ENCODE results near the gene DDRGK1. TPM values are rescaled to one million over a fixed set of nuclear protein-coding genes. Genes with fewer than 3 reads are reported as not detected.
A peak's percentile ranks its signal among the peaks of the same experiment; 100 is the strongest.

The DDRGK1 gene
- total and polyA plus RNA-seq, 2 of the 8 experiments (the other 6 are each of a cell fraction or from before 2014, with no cell fraction given): 29.4 to 42.0 TPM

DNA sequence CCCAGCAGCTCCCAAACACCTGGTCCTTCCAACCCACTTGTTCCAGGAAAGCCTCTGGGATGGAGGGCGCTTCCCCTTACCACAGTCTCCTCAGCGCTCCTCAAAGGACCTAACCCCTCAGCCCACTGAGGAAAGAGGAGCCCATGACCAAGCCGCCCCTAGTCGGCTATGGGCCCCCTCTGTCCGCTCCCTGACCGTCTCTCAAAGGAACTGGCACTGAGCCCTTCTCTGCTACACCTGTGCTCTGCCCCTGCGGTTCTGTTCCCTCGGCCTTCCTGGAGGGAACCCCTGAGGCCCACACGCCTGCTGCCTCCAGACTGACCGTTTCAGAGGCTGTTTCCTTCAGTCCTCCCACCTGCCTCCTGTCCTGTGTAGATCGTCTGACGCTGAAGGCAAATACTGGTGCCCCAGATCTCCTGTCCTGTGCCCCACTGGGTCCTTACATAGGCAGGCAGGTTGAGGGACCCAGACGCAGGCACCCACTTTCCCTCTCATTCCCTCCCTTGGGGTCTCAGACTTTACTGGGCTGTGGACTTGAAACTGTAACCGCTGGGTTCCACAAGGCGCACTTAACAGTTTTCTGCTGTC is 36.4 kb upstream of the DDRGK1 start:
- Histone ChIP-seq H3K27ac (ENCODE audit: low read depth, low read length) (no peak overlapping the region), H2AK5ac (ENCODE audit: low read depth, low read length) (peak overlapping the region; percentile 75; the same call in 1 of the 2 replicates), H3K14ac (ENCODE audit: insufficient read length) (no peak overlapping the region), H3K18ac (ENCODE audit: extremely low read depth, low read length) (no peak overlapping the region), H4K91ac (replicated peaks; ENCODE audit: insufficient read length, low read length) (peak overlapping the region; percentile 73), H3K23me2 (ENCODE audit: low read depth, low read length) (peaks cover 16% of the 10 kb centered on the region; the same call in 1 of the 2 replicates), H3K9ac (replicated peaks in 1 of 4; ENCODE audit: extremely low read depth in 1 of 4, low read depth in 3 of 4, low read length in 3 of 4) (no peak overlapping the region; a peak in 1 of 7 replicates), H2BK5ac (ENCODE audit: low read depth, low read length) (no peak overlapping the region), H2BK15ac (ENCODE audit: low read length) (peak overlapping the region; percentile 95; the same call in 1 of the 2 replicates), H4K5ac (ENCODE audit: insufficient read length, low read depth, low read length) (no peak overlapping the region), H3K79me1 (ENCODE audit: low read depth, low read length) (no peaks in the 10 kb centered on the region), H3K4me2 (ENCODE audit: insufficient read depth in 1 of 2, low read depth in 2 of 2, low read length in 2 of 2) (peak overlapping the region; percentile 87 to 99), H3K4me3 (ENCODE audit: extremely low read depth in 1 of 4, insufficient read depth in 2 of 4, low read depth in 3 of 4, low read length in 4 of 4) (peak overlapping the region; percentile 47 to 79 (median 76); a peak in 5 of 8 replicates), H2BK12ac (ENCODE audit: low read depth, low read length) (peak overlapping the region; percentile 90; the same call in 1 of the 2 replicates), H4K20me1 (replicated peaks in 1 of 2; ENCODE audit: control insufficient read depth in 1 of 2, insufficient read depth in 2 of 2, low read length in 2 of 2) (peaks cover 0 to 12% of the 10 kb centered on the region in 2 experiments), H4K8ac (ENCODE audit: extremely low read depth, insufficient read depth, low read length) (no peak overlapping the region; the same call in 1 of the 2 replicates), H3K9me3 (ENCODE audit: insufficient read depth in 2 of 2, low read depth in 1 of 2, low read length in 1 of 2) (no peaks in the 10 kb centered on the region), H3K4me1 (replicated peaks in 1 of 4; ENCODE audit: control insufficient read depth in 3 of 4, insufficient read depth in 4 of 4, low read length in 3 of 4) (peaks cover 0 to 19% (median 7%) of the 10 kb centered on the region in 4 experiments; a peak in 6 of 7 replicates), H3K79me2 (ENCODE audit: control insufficient read depth in 1 of 2, insufficient read depth in 2 of 2, low read length in 2 of 2) (no peaks in the 10 kb centered on the region), H3K36me3 (ENCODE audit: control insufficient read depth in 2 of 4, insufficient read depth in 4 of 4, low read length in 3 of 4) (no peaks in the 10 kb centered on the region), H3K23ac (ENCODE audit: insufficient read length) (no peak overlapping the region), H3K27me3 (replicated peaks in 1 of 4; ENCODE audit: control insufficient read depth in 3 of 4, extremely low read depth in 1 of 4, insufficient read depth in 3 of 4, low read length in 3 of 4) (peaks cover 13 to 40% (median 35%) of the 10 kb centered on the region in 4 experiments), H3K56ac (replicated peaks; ENCODE audit: insufficient read length, low read depth, low read length) (no peak overlapping the region), H2BK120ac (replicated peaks; ENCODE audit: low read depth, low read length) (no peak overlapping the region), H2AFZ (ENCODE audit: low read length) (no peak overlapping the region), H2BK20ac (ENCODE audit: low read length) (no peak overlapping the region), H3K4ac (replicated peaks; ENCODE audit: insufficient read length, low read depth, low read length) (no peak overlapping the region)
- ChIA-PET POLR2A (ENCODE audit: partially characterized antibody) (interaction anchor here (1.0 to 4.5 kb wide), 6 partner anchors 8 to 139 kb away, joined by 3 to 61 read pairs (median 3); no protein-coding TSS in a partner anchor), CTCF (ENCODE audit: partially characterized antibody) (interaction anchor here (0.8 to 6.2 kb wide), 4 partner anchors 10 to 23 kb away, joined by 3 to 47 read pairs (median 5); no protein-coding TSS in a partner anchor)
- DNase-seq (ENCODE audit: low read depth in 1 of 2, low spot score in 2 of 2) (no peak), FAIRE-seq (no peak)
- WGBS, 2 experiments (ENCODE audit: extremely low coverage in 1 of 2, insufficient coverage in 1 of 2, insufficient read length in 1 of 2, insufficient replicate concordance in 2 of 2, low coverage in 1 of 2, low lambda C conversion rate in 2 of 2, missing lambda C conversion rate in 1 of 2): 93% methylated on average over 15 of the region's 15 CpGs; no CpG with 5 or more reads in 1 of the 2 experiments
- no peak for TF ChIP-seq SRF (IDR thresholded peaks at IDR 0.05; ENCODE audit: low read depth, low read length)
- TF ChIP-seq POU5F1 (IDR thresholded peaks at IDR 0.05; ENCODE audit: low read depth, low read length): no peak
- no peak for TF ChIP-seq RXRA (IDR thresholded peaks at IDR 0.05; ENCODE audit: insufficient read depth, low read depth, low read length)
- TF ChIP-seq RAD21 (IDR thresholded peaks at IDR 0.05 in 1 of 2, conservative IDR thresholded peaks at IDR 0.05 in 1 of 2; ENCODE audit: low read depth in 2 of 2, low read length in 2 of 2): no peak
- no peak for TF ChIP-seq PHF8 (conservative IDR thresholded peaks at IDR 0.05; ENCODE audit: low read depth, low read length)
- no peak for TF ChIP-seq CEBPB (IDR thresholded peaks at IDR 0.05; ENCODE audit: low read depth, low read length)
- TF ChIP-seq KDM5A (IDR thresholded peaks at IDR 0.05; ENCODE audit: low read length): no peak
- TF ChIP-seq CREB1 (IDR thresholded peaks at IDR 0.05): no peak
- TF ChIP-seq NANOG (IDR thresholded peaks at IDR 0.05; ENCODE audit: insufficient read depth, low read depth, low read length, poor library complexity, severe bottlenecking): no peak
- TF ChIP-seq POLR2AphosphoS5 (IDR thresholded peaks at IDR 0.05; ENCODE audit: low read depth, low read length): no peak
- no peak for TF ChIP-seq CBX8 (IDR thresholded peaks at IDR 0.05; ENCODE audit: borderline replicate concordance, low read depth, low read length)
- TF ChIP-seq JUND (IDR thresholded peaks at IDR 0.05; ENCODE audit: low read length): no peak
